ENCODE data around the gene UNC5A.
A peak's percentile ranks its signal among the peaks of the same experiment; 100 is the strongest.

Gene UNC5A

DNA sequence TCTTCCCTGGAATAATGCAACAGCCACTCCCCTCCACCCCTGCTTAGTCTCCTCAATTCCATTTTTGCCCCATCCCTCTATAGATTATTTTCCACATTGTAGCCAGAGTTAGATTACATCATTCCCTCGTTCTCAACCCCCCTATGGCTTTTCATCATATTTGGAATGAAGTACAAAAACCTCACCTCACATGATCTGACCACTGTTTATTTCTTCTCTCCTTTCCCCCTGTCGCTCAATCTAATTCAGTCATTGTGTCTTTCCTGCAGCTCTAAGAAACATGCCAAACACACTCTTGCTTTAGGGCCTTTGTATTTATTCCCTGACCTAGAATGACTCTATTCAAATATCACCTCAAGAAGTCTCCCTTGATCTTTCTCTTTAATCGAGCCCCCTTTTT, 111.4 kb downstream of the UNC5A start (continued):
- TF ChIP-seq WT1 (tag by site-specific recombination; IDR thresholded peaks at IDR 0.05) (no peak), ZNF677 (tag by site-specific recombination; IDR thresholded peaks at IDR 0.05) (no peak), MZF1 (tag by site-specific recombination; IDR thresholded peaks at IDR 0.05; ENCODE audit: borderline replicate concordance) (no peak), ZNF664 (tag by site-specific recombination; IDR thresholded peaks at IDR 0.05) (no peak), ZNF10 (tag by site-specific recombination; IDR thresholded peaks at IDR 0.05) (peak; percentile 10; the same call in 1 of the 2 replicates), REPIN1 (tag by site-specific recombination; IDR thresholded peaks at IDR 0.05; ENCODE audit: low read depth) (no peak), ZBTB8A (tag by site-specific recombination; IDR thresholded peaks at IDR 0.05) (no peak), ZNF624 (tag by site-specific recombination; IDR thresholded peaks at IDR 0.05) (no peak), SP2 (tag by site-specific recombination; IDR thresholded peaks at IDR 0.05) (0 out of 2 replicates have a peak, but pooled peaks have one; percentile 6), ZNF830 (tag by site-specific recombination; IDR thresholded peaks at IDR 0.05; ENCODE audit: low read depth) (no peak), ZNF366 (tag by site-specific recombination; conservative IDR thresholded peaks at IDR 0.05) (no peak), OSR2 (tag by site-specific recombination; IDR thresholded peaks at IDR 0.05) (no peak), ZNF548 (tag by site-specific recombination; IDR thresholded peaks at IDR 0.05) (no peak), GLIS1 (tag by site-specific recombination; IDR thresholded peaks at IDR 0.05) (peak; percentile 23; the same call in 1 of the 2 replicates), ZNF416 (tag by site-specific recombination; IDR thresholded peaks at IDR 0.05) (no peak), ZNF211 (tag by site-specific recombination; IDR thresholded peaks at IDR 0.05; ENCODE audit: low read depth) (no peak), FEZF1 (tag by site-specific recombination; IDR thresholded peaks at IDR 0.05) (peak; percentile 59), ZNF133 (tag by site-specific recombination; IDR thresholded peaks at IDR 0.05) (no peak), ZNF354C (tag by site-specific recombination; IDR thresholded peaks at IDR 0.05; ENCODE audit: borderline replicate concordance, low read depth) (no peak), ZNF169 (tag by site-specific recombination; IDR thresholded peaks at IDR 0.05) (no peak), ZNF146 (tag by site-specific recombination; IDR thresholded peaks at IDR 0.05) (no peak), EGR2 (tag by site-specific recombination; IDR thresholded peaks at IDR 0.05; ENCODE audit: low read depth) (no peak), ZNF202 (tag by site-specific recombination; IDR thresholded peaks at IDR 0.05; ENCODE audit: borderline replicate concordance) (no peak), IKZF3 (tag by site-specific recombination; IDR thresholded peaks at IDR 0.05) (no peak), ZNF335 (tag by site-specific recombination; conservative IDR thresholded peaks at IDR 0.05) (no peak), YY2 (tag by site-specific recombination; IDR thresholded peaks at IDR 0.05) (no peak)
- TF ChIP-seq, protein P1, sequence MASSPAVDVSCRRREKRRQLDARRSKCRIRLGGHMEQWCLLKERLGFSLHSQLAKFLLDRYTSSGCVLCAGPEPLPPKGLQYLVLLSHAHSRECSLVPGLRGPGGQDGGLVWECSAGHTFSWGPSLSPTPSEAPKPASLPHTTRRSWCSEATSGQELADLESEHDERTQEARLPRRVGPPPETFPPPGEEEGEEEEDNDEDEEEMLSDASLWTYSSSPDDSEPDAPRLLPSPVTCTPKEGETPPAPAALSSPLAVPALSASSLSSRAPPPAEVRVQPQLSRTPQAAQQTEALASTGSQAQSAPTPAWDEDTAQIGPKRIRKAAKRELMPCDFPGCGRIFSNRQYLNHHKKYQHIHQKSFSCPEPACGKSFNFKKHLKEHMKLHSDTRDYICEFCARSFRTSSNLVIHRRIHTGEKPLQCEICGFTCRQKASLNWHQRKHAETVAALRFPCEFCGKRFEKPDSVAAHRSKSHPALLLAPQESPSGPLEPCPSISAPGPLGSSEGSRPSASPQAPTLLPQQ (tag by site-specific recombination; IDR thresholded peaks at IDR 0.05) = peak; percentile 63
- TF ChIP-seq, protein P2, sequence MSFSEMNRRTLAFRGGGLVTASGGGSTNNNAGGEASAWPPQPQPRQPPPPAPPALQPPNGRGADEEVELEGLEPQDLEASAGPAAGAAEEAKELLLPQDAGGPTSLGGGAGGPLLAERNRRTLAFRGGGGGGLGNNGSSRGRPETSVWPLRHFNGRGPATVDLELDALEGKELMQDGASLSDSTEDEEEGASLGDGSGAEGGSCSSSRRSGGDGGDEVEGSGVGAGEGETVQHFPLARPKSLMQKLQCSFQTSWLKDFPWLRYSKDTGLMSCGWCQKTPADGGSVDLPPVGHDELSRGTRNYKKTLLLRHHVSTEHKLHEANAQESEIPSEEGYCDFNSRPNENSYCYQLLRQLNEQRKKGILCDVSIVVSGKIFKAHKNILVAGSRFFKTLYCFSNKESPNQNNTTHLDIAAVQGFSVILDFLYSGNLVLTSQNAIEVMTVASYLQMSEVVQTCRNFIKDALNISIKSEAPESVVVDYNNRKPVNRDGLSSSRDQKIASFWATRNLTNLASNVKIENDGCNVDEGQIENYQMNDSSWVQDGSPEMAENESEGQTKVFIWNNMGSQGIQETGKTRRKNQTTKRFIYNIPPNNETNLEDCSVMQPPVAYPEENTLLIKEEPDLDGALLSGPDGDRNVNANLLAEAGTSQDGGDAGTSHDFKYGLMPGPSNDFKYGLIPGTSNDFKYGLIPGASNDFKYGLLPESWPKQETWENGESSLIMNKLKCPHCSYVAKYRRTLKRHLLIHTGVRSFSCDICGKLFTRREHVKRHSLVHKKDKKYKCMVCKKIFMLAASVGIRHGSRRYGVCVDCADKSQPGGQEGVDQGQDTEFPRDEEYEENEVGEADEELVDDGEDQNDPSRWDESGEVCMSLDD (tag by site-specific recombination; IDR thresholded peaks at IDR 0.05) = no peak
- TF ChIP-seq, protein P3, sequence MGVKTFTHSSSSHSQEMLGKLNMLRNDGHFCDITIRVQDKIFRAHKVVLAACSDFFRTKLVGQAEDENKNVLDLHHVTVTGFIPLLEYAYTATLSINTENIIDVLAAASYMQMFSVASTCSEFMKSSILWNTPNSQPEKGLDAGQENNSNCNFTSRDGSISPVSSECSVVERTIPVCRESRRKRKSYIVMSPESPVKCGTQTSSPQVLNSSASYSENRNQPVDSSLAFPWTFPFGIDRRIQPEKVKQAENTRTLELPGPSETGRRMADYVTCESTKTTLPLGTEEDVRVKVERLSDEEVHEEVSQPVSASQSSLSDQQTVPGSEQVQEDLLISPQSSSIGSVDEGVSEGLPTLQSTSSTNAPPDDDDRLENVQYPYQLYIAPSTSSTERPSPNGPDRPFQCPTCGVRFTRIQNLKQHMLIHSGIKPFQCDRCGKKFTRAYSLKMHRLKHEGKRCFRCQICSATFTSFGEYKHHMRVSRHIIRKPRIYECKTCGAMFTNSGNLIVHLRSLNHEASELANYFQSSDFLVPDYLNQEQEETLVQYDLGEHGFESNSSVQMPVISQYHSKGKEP (tag by site-specific recombination; IDR thresholded peaks at IDR 0.05) = 0 out of 2 replicates have a peak, but pooled peaks have one; percentile 6
- TF ChIP-seq, protein P4, sequence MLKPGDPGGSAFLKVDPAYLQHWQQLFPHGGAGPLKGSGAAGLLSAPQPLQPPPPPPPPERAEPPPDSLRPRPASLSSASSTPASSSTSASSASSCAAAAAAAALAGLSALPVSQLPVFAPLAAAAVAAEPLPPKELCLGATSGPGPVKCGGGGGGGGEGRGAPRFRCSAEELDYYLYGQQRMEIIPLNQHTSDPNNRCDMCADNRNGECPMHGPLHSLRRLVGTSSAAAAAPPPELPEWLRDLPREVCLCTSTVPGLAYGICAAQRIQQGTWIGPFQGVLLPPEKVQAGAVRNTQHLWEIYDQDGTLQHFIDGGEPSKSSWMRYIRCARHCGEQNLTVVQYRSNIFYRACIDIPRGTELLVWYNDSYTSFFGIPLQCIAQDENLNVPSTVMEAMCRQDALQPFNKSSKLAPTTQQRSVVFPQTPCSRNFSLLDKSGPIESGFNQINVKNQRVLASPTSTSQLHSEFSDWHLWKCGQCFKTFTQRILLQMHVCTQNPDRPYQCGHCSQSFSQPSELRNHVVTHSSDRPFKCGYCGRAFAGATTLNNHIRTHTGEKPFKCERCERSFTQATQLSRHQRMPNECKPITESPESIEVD (tag by site-specific recombination; IDR thresholded peaks at IDR 0.05) = peak; percentile 60; the same call in 1 of the 2 replicates
- TF ChIP-seq, protein P5, sequence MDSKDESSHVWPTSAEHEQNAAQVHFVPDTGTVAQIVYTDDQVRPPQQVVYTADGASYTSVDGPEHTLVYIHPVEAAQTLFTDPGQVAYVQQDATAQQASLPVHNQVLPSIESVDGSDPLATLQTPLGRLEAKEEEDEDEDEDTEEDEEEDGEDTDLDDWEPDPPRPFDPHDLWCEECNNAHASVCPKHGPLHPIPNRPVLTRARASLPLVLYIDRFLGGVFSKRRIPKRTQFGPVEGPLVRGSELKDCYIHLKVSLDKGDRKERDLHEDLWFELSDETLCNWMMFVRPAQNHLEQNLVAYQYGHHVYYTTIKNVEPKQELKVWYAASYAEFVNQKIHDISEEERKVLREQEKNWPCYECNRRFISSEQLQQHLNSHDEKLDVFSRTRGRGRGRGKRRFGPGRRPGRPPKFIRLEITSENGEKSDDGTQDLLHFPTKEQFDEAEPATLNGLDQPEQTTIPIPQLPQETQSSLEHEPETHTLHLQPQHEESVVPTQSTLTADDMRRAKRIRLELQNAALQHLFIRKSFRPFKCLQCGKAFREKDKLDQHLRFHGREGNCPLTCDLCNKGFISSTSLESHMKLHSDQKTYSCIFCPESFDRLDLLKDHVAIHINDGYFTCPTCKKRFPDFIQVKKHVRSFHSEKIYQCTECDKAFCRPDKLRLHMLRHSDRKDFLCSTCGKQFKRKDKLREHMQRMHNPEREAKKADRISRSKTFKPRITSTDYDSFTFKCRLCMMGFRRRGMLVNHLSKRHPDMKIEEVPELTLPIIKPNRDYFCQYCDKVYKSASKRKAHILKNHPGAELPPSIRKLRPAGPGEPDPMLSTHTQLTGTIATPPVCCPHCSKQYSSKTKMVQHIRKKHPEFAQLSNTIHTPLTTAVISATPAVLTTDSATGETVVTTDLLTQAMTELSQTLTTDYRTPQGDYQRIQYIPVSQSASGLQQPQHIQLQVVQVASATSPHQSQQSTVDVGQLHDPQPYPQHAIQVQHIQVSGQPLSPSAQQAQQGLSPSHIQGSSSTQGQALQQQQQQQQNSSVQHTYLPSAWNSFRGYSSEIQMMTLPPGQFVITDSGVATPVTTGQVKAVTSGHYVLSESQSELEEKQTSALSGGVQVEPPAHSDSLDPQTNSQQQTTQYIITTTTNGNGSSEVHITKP (tag by site-specific recombination; IDR thresholded peaks at IDR 0.05) = peak; percentile 90; the same call in 1 of the 2 replicates
